ENCODE data around the gene ABCC11. TPM values are rescaled to one million over a fixed set of nuclear protein-coding genes. Genes with fewer than 3 reads are reported as not detected.

The ABCC11 gene
- total and polyA plus RNA-seq, 2 donors (not counting 1 experiment from before 2014, with no cell fraction given), result 0.09 TPM; not detected in 1

DNA sequence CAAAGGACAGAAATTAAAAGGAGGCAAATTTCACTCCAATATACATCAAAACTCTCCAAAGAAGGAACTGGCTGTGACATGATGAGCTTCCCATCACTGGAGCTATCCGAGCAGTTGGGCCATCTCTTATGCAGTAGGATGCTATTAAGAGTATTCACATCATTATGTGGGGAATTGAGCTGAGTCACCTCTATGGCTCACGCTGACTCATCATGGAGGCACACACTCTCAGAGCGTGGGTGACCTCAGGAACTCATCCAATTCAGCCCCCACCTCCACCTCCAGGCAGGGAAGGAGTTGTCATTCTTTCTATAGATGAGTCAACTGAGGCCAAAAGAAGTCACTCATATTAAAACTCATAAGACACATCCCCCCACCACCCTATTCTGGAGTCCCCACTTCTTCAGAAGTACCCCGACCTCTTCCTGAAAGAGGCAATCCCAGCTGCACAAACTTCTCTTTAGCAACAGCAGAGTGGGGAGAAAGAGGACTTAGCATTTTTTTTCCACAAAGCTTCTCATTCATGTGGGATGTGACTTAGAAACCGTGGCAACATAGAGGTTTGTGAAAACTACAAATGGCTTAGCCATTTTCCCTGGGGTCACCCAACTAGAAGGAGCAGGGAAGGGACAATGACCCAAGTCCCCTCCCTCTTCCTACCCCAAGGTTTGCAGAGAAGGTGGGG, 124.1 kb downstream of the ABCC11 start:
- H2AFZ ChIP-seq (ENCODE audit: insufficient read depth, low read depth, low read length, poor library complexity, severe bottlenecking), result no peak overlapping the region
- H3K27me3 ChIP-seq (replicated peaks in 1 of 4; ENCODE audit: control extremely low read depth in 1 of 4, control insufficient read depth in 3 of 4, insufficient read depth in 4 of 4, low read length in 3 of 4), result no peaks in the 10 kb centered on the region
- H3K9me3 Mint-ChIP-seq (ENCODE audit: insufficient read depth), result no peaks in the 10 kb centered on the region
- H3K27ac ChIP-seq (ENCODE audit: low read length in 2 of 2), result no peak overlapping the region
- intact Hi-C loops (cut with micrococcal nuclease), result no loop called here
- no peaks in the 10 kb centered on the region for H3K9me3 ChIP-seq (ENCODE audit: control extremely low read depth in 1 of 3, control insufficient read depth in 2 of 3, insufficient read depth in 1 of 3, low read length in 2 of 3)
- no peak overlapping the region for H3K9ac ChIP-seq (ENCODE audit: low read length)
- WGBS (ENCODE audit: insufficient coverage), result no CpG with 5 or more reads among the region's 5 CpGs
- H3K36me3 ChIP-seq (replicated peaks in 1 of 2; ENCODE audit: control extremely low read depth in 1 of 2, control insufficient read depth in 1 of 2, extremely low read depth in 1 of 2, insufficient read depth in 2 of 2, low read length in 1 of 2), result no peaks in the 10 kb centered on the region
- H3K27me3 Mint-ChIP-seq, result peaks cover 10% of the 10 kb centered on the region
- no peaks in the 10 kb centered on the region for H3K79me2 ChIP-seq (ENCODE audit: control insufficient read depth, insufficient read depth, low read length)
- DNase-seq (no peak), ATAC-seq (ENCODE audit: low read depth) (no peak)
- TF ChIP-seq, protein P1, sequence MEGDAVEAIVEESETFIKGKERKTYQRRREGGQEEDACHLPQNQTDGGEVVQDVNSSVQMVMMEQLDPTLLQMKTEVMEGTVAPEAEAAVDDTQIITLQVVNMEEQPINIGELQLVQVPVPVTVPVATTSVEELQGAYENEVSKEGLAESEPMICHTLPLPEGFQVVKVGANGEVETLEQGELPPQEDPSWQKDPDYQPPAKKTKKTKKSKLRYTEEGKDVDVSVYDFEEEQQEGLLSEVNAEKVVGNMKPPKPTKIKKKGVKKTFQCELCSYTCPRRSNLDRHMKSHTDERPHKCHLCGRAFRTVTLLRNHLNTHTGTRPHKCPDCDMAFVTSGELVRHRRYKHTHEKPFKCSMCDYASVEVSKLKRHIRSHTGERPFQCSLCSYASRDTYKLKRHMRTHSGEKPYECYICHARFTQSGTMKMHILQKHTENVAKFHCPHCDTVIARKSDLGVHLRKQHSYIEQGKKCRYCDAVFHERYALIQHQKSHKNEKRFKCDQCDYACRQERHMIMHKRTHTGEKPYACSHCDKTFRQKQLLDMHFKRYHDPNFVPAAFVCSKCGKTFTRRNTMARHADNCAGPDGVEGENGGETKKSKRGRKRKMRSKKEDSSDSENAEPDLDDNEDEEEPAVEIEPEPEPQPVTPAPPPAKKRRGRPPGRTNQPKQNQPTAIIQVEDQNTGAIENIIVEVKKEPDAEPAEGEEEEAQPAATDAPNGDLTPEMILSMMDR (IDR thresholded peaks at IDR 0.05), result no peak
- no peak for TF ChIP-seq EZH2 (IDR thresholded peaks at IDR 0.05; ENCODE audit: borderline replicate concordance, insufficient read depth, low read depth, low read length, poor library complexity, severe bottlenecking)
- H3K4me1 ChIP-seq (ENCODE audit: control insufficient read depth in 2 of 2, insufficient read depth in 2 of 2, low read length in 2 of 2), result no peaks in the 10 kb centered on the region
- H3K4me3 ChIP-seq (ENCODE audit: control extremely low read depth in 1 of 5, extremely low read depth in 1 of 5, insufficient read depth in 1 of 5, low read depth in 2 of 5, low read length in 4 of 5), result no peak overlapping the region
- H3K27ac Mint-ChIP-seq, result no peak overlapping the region
- no peaks in the 10 kb centered on the region for H4K20me1 ChIP-seq (ENCODE audit: control insufficient read depth, insufficient read depth, low read length, poor library complexity, severe bottlenecking)
- no peaks in the 10 kb centered on the region for H3K4me1 Mint-ChIP-seq
- CTCF ChIA-PET, result interaction anchor here (1.5 kb wide), 1 partner anchor 10 kb away, joined by 3 read pairs; no protein-coding TSS in a partner anchor
- no peak overlapping the region for H3K4me2 ChIP-seq (replicated peaks; ENCODE audit: low read depth, low read length, poor library complexity, severe bottlenecking)
- H3K4me3 Mint-ChIP-seq, result no peak overlapping the region
- POLR2A ChIA-PET, result no interaction called here

DNA sequence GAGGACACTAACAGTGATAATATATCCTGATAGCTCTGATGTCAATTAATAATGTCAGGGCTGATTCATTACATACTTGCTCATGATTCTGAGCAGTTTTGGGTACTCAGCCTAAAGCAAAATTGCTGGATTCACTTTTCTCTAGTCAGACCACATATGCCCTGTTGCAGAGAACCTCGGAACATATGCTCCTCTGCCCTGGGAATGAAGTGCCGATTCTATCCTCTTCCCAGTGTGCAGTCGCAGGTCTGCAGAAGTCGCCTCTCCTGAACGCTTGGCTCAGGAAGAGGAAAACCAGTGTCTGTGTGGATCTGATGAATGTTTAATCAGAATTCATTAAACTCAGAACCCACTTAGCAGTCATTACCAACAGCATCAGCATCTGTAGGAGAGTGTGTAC, 126.1 kb downstream of the ABCC11 start:
- no peaks in the 10 kb centered on the region for H4K20me1 ChIP-seq (ENCODE audit: control insufficient read depth, insufficient read depth, low read length, poor library complexity, severe bottlenecking)
- no peaks in the 10 kb centered on the region for H3K9me3 Mint-ChIP-seq (ENCODE audit: insufficient read depth)
- no peaks in the 10 kb centered on the region for H3K4me1 Mint-ChIP-seq
- H3K4me3 ChIP-seq (ENCODE audit: control extremely low read depth in 1 of 5, extremely low read depth in 1 of 5, insufficient read depth in 1 of 5, low read depth in 2 of 5, low read length in 4 of 5), result no peak overlapping the region
- no peak overlapping the region for H3K4me3 Mint-ChIP-seq
- DNase-seq, result no peak
- no peak overlapping the region for H2AFZ ChIP-seq (ENCODE audit: insufficient read depth, low read depth, low read length, poor library complexity, severe bottlenecking)
- H3K79me2 ChIP-seq (ENCODE audit: control insufficient read depth, insufficient read depth, low read length), result no peaks in the 10 kb centered on the region
- H3K9ac ChIP-seq (ENCODE audit: low read length), result no peak overlapping the region
- TF ChIP-seq, protein P1 (IDR thresholded peaks at IDR 0.05), result no peak
- TF ChIP-seq EZH2 (IDR thresholded peaks at IDR 0.05; ENCODE audit: borderline replicate concordance, insufficient read depth, low read depth, low read length, poor library complexity, severe bottlenecking), result no peak
- H3K4me2 ChIP-seq (replicated peaks; ENCODE audit: low read depth, low read length, poor library complexity, severe bottlenecking), result no peak overlapping the region
- peaks cover 5% of the 10 kb centered on the region for H3K27me3 Mint-ChIP-seq
- WGBS (ENCODE audit: insufficient coverage), result 100% methylated on average over 5 of the region's 5 CpGs
- H3K9me3 ChIP-seq (ENCODE audit: control extremely low read depth in 1 of 3, control insufficient read depth in 2 of 3, insufficient read depth in 1 of 3, low read length in 2 of 3), result no peaks in the 10 kb centered on the region
- H3K4me1 ChIP-seq (ENCODE audit: control insufficient read depth in 2 of 2, insufficient read depth in 2 of 2, low read length in 2 of 2), result no peaks in the 10 kb centered on the region
- H3K27me3 ChIP-seq (replicated peaks in 1 of 4; ENCODE audit: control extremely low read depth in 1 of 4, control insufficient read depth in 3 of 4, insufficient read depth in 4 of 4, low read length in 3 of 4), result no peaks in the 10 kb centered on the region
- H3K36me3 ChIP-seq (replicated peaks in 1 of 2; ENCODE audit: control extremely low read depth in 1 of 2, control insufficient read depth in 1 of 2, extremely low read depth in 1 of 2, insufficient read depth in 2 of 2, low read length in 1 of 2), result no peaks in the 10 kb centered on the region
- H3K27ac Mint-ChIP-seq, result no peak overlapping the region
- intact Hi-C loops (cut with micrococcal nuclease), result no loop called here
- ATAC-seq (ENCODE audit: low read depth), result no peak
- CTCF ChIA-PET, result interaction anchor here (0.8 to 1.0 kb wide), 2 partner anchors 8 to 1084 kb away, joined by 3 read pairs; no protein-coding TSS in a partner anchor
- no peak overlapping the region for H3K27ac ChIP-seq (ENCODE audit: low read length in 2 of 2)
- POLR2A ChIA-PET, result no interaction called here
